Heart left ventricle (tissue), 13 donors: ENCODE results near the gene HMGXB4.

Experiments used
- CTCF ChIP-seq, 12 donors: fragments of 200-600 bp; sonication (generic) in 4 of 12; IDR thresholded peaks; one replicate each; pipeline versions ENCODE4 v1.5.0 to v1.8.0; 2018 to 2022; ENCODE audit warnings: antibody characterized with exemption in 12 of 12, mild to moderate bottlenecking in 5 of 12
- POLR2A ChIP-seq, 2 donors: fragments of 450-650 bp; IDR thresholded peaks; one replicate each; pipeline ENCODE4 v1.6.1; 2017; ENCODE audit warnings: antibody characterized with exemption in 2 of 2, mild to moderate bottlenecking in 2 of 2, moderate library complexity in 2 of 2
- donor health status: ischemic (EF 13 %, LVEDD 7.1; RV severe dilation, severe dysfunction).
- donor health status: DM: no; HTN: yes; CAD: no.
- donor health status: DM: no; HTN: no; CAD: no.
- donor health status: ischemic (EF 25% LVEDD 6.9; RV normal size, moderate dysfunction).
- donor health status: ischemic (EF 25% LVEDD 5.7; RV mildly dilated, moderate dysfunction).
- donor health status: ischemic (EF 35%, LVEDD 5.7; RV mildly dilated, moderate dysfunction).
- donor health status: nonischemic (EF 11% LVEDD 7.7; RV severe dilation, severe dysfunction).
- donor health status: DM: yes; HTN: yes; CAD: no.
- donor health status: PGD.
- donor health status: ischemic (EF 29% LVEDD 5.4; RV normal size, mild dysfunction).
- donor health status: nonischemic (EF 23%, LVEDD 6.1; RV moderate dilation, normal function).

- TF ChIP-seq CTCF (IDR thresholded peaks at IDR 0.05) = no peak
- no peak for TF ChIP-seq POLR2A (IDR thresholded peaks at IDR 0.05)
Measured at GRCh38 chr22:35324067-35324466, 66.8 kb downstream of the HMGXB4 start.
